GM18526 (cell line): ENCODE data around the gene KIRREL3.

ENCODE experiments used
- POLR2A ChIP-seq: IDR thresholded peaks from 3 replicates; pipeline ENCODE4 v1.6.1; 2011; ENCODE audit not compliant: insufficient read length; ENCODE audit errors: extremely low read depth

The KIRREL3 gene

GRCh38 chr11:126393143-126393542 is 607.4 kb downstream of the KIRREL3 start:
- no peak for TF ChIP-seq POLR2A

- TF ChIP-seq POLR2A = no peak
These were observed 607.9 kb downstream of the KIRREL3 start for GRCh38 chr11:126392633-126393013.

- no peak for TF ChIP-seq POLR2A
These were observed 608.5 kb downstream of the KIRREL3 start for GRCh38 chr11:126391970-126392632.

GRCh38 chr11:126391286-126391954 is 609.1 kb downstream of the KIRREL3 start:
- no peak for TF ChIP-seq POLR2A

- TF ChIP-seq POLR2A = no peak
These were observed 610.2 kb downstream of the KIRREL3 start for GRCh38 chr11:126390272-126390867.

GRCh38 chr11:126387857-126388256 is 612.7 kb downstream of the KIRREL3 start:
- TF ChIP-seq POLR2A = no peak

GRCh38 chr11:126385991-126386728 is 614.4 kb downstream of the KIRREL3 start:
- TF ChIP-seq POLR2A = no peak

- TF ChIP-seq POLR2A = no peak
These were observed 616.0 kb downstream of the KIRREL3 start for GRCh38 chr11:126384449-126385070.

- TF ChIP-seq POLR2A = no peak
These were observed 616.9 kb downstream of the KIRREL3 start for GRCh38 chr11:126383339-126384335.

- TF ChIP-seq POLR2A = no peak
These were observed 619.7 kb downstream of the KIRREL3 start for GRCh38 chr11:126380909-126381308.

- no peak for TF ChIP-seq POLR2A
These were observed 621.8 kb downstream of the KIRREL3 start for GRCh38 chr11:126378763-126379162.

- TF ChIP-seq POLR2A = no peak
These were observed 624.8 kb downstream of the KIRREL3 start for GRCh38 chr11:126375726-126376125.
